Breast epithelium (tissue), 3 donors: ENCODE data around the gene NSRP1.

Source experiments
- CTCF ChIP-seq, 3 donors: fragments of 450-650 bp; IDR thresholded peaks; one replicate each; pipeline ENCODE4 v1.5.1; 2016 to 2017; ENCODE audit warnings: antibody characterized with exemption in 3 of 3, mild to moderate bottlenecking in 3 of 3, moderate library complexity in 3 of 3
- POLR2A ChIP-seq: fragments of 450-650 bp; IDR thresholded peaks from one replicate; pipeline ENCODE4 v1.6.1; 2016; ENCODE audit warnings: antibody characterized with exemption, mild to moderate bottlenecking, moderate library complexity
- POLR2AphosphoS5 ChIP-seq, 3 donors: sonication (generic); formaldehyde crosslinking; IDR thresholded peaks; one replicate each; pipeline ENCODE4 v1.6.1; 2017; ENCODE audit warnings: antibody characterized with exemption in 3 of 3

- no peak for TF ChIP-seq CTCF (IDR thresholded peaks at IDR 0.05)
- no peak for TF ChIP-seq POLR2AphosphoS5 (IDR thresholded peaks at IDR 0.05)
- no peak for TF ChIP-seq POLR2A
These were observed 36.8 kb downstream of the NSRP1 start for GRCh38 chr17:30153463-30153862.
